GM12865 (cell line): ENCODE results near the gene PTPN22.

Experiments
- DNase-seq: peaks from one replicate; pipeline ENCODE4 v3.0.0; 2010; ENCODE audit warnings: low read depth
- H3K4me3 ChIP-seq: 2 replicates; pipeline ENCODE4 v1.5.1; 2011; ENCODE audit warnings: mild to moderate bottlenecking, low read depth, low read length, control low read depth
- CTCF ChIP-seq: IDR thresholded peaks from 2 replicates; pipeline ENCODE4 v1.5.1; 2011; ENCODE audit warnings: low read length, control low read depth, low read depth, inconsistent platforms; ENCODE audit not compliant: insufficient read depth; ENCODE audit errors: missing control alignments

The PTPN22 gene

GRCh38 chr1:113871597-113872113 lies at the start of gene PTPN22:
Gene PTPN22 (minus strand): TSS chr1:113871712.
- peak within 1 kb of the TSS; percentile 94 for H3K4me3 ChIP-seq
- no peak for TF ChIP-seq CTCF
- peak; percentile 94 for DNase-seq

GRCh38 chr1:113918243-113918642 lies 46.7 kb upstream of the PTPN22 start:
- DNase-seq = no peak
- TF ChIP-seq CTCF = no peak

GRCh38 chr1:113917400-113918082 lies 46.0 kb upstream of the PTPN22 start:
- H3K4me3 ChIP-seq = no peak overlapping the region
- no peak for TF ChIP-seq CTCF
- DNase-seq = no peak

More at GRCh38 chr1:113918243-113918642, 46.7 kb upstream of the PTPN22 start:
- no peak overlapping the region for H3K4me3 ChIP-seq

- H3K4me3 ChIP-seq = no peak overlapping the region
- TF ChIP-seq CTCF = no peak
- DNase-seq = no peak
Measured at GRCh38 chr1:113916974-113917373, 45.5 kb upstream of the PTPN22 start.

GRCh38 chr1:113913887-113914664 lies 42.6 kb upstream of the PTPN22 start:
- no peak for TF ChIP-seq CTCF
- no peak for DNase-seq
- no peak overlapping the region for H3K4me3 ChIP-seq

- H3K4me3 ChIP-seq = no peak overlapping the region
- no peak for DNase-seq
- TF ChIP-seq CTCF = no peak
Measured at GRCh38 chr1:113913312-113913668, 41.8 kb upstream of the PTPN22 start.
